ENCODE results near the gene XRCC6.

DNA sequence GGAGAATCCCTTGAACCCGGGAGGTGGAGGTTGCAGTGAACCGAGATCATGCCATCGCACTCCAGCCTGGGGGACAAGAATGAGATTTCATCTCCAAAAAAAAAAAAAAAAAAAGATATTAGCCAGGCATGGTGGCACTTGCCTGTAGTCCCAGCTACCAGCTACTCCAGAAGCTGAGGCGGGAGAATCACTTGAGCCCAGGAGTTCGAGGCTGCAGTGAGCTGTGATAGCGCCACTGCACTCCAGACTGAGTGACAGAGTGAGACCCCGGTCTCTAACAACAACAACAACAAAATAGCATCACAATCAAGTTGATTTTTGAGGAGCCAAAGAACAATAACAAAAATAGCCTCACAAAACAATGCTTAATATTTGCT lies 33.8 kb upstream of the XRCC6 start:
- TF ChIP-seq, protein P1, sequence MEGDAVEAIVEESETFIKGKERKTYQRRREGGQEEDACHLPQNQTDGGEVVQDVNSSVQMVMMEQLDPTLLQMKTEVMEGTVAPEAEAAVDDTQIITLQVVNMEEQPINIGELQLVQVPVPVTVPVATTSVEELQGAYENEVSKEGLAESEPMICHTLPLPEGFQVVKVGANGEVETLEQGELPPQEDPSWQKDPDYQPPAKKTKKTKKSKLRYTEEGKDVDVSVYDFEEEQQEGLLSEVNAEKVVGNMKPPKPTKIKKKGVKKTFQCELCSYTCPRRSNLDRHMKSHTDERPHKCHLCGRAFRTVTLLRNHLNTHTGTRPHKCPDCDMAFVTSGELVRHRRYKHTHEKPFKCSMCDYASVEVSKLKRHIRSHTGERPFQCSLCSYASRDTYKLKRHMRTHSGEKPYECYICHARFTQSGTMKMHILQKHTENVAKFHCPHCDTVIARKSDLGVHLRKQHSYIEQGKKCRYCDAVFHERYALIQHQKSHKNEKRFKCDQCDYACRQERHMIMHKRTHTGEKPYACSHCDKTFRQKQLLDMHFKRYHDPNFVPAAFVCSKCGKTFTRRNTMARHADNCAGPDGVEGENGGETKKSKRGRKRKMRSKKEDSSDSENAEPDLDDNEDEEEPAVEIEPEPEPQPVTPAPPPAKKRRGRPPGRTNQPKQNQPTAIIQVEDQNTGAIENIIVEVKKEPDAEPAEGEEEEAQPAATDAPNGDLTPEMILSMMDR (IDR thresholded peaks at IDR 0.05): no peak
- TF ChIP-seq POLR2A (IDR thresholded peaks at IDR 0.05) (no peak), POLR2AphosphoS5 (IDR thresholded peaks at IDR 0.05; ENCODE audit: insufficient read depth in 1 of 2, low read depth in 1 of 2) (no peak)

Data from vagina (tissue), 2 donors.